Mesendoderm (in vitro differentiated cells): Measurements from ENCODE around the gene GSTA3.

Experiments
- DNase-seq: peaks from one replicate; pipeline ENCODE4 v3.0.0; 2013
- H2AK5ac ChIP-seq: 2 replicates; pipeline ENCODE4 v1.6.1; 2013; ENCODE audit warnings: low read length, inconsistent platforms
- H2BK120ac ChIP-seq: 2 replicates; pipeline ENCODE4 v1.6.1; 2013; ENCODE audit warnings: low read depth, mild to moderate bottlenecking, low read length, moderate library complexity, mixed read lengths
- H2BK15ac ChIP-seq: replicated peaks from 2 replicates; pipeline ENCODE4 v1.6.1; 2013; ENCODE audit warnings: low read depth, mild to moderate bottlenecking, moderate library complexity
- H2BK5ac ChIP-seq: 2 replicates; pipeline ENCODE4 v1.6.1; 2013; ENCODE audit warnings: low read length, inconsistent platforms
- H3K18ac ChIP-seq: 2 replicates; pipeline ENCODE4 v1.6.1; 2013; ENCODE audit warnings: mild to moderate bottlenecking, low read length, mixed read lengths
- H3K23ac ChIP-seq: one replicate; pipeline ENCODE4 v1.6.1; 2013; ENCODE audit warnings: low read length
- H3K27ac ChIP-seq: 2 replicates; pipeline ENCODE4 v1.5.1; 2013; ENCODE audit warnings: low read depth, mild to moderate bottlenecking, inconsistent platforms, low read length, moderate library complexity
- H3K27me3 ChIP-seq: 2 replicates; pipeline ENCODE4 v1.6.1; 2013; ENCODE audit warnings: low read length, control low read depth, mild to moderate bottlenecking, inconsistent platforms; ENCODE audit not compliant: insufficient read depth, poor library complexity
- H3K36me3 ChIP-seq: 2 replicates; pipeline ENCODE4 v1.6.1; 2013; ENCODE audit warnings: low read length, inconsistent platforms; ENCODE audit not compliant: control insufficient read depth, insufficient read depth
- H3K4ac ChIP-seq: one replicate; pipeline ENCODE4 v1.6.1; 2013; ENCODE audit warnings: low read depth, mild to moderate bottlenecking, low read length, moderate library complexity
- H3K4me1 ChIP-seq: 2 replicates; pipeline ENCODE4 v1.6.1; 2013; ENCODE audit warnings: low read depth, low read length, inconsistent platforms; ENCODE audit not compliant: control insufficient read depth
- H3K4me2 ChIP-seq: 2 replicates; pipeline ENCODE4 v1.6.1; 2013; ENCODE audit warnings: low read length
- H3K4me3 ChIP-seq: 2 replicates; pipeline ENCODE4 v1.5.1; 2013; ENCODE audit warnings: mild to moderate bottlenecking, low read length
- H3K56ac ChIP-seq: one replicate; pipeline ENCODE4 v1.6.1; 2013; ENCODE audit warnings: low read length
- H3K79me1 ChIP-seq: 2 replicates; pipeline ENCODE4 v1.6.1; 2013; ENCODE audit warnings: low read length, inconsistent platforms
- H3K79me2 ChIP-seq: 2 replicates; pipeline ENCODE4 v1.6.1; 2013; ENCODE audit warnings: mild to moderate bottlenecking, low read length; ENCODE audit not compliant: control insufficient read depth, insufficient read depth
- H3K9ac ChIP-seq: 2 replicates; pipeline ENCODE4 v1.6.1; 2013; ENCODE audit warnings: low read length, inconsistent platforms
- H4K5ac ChIP-seq: one replicate; pipeline ENCODE4 v1.6.1; 2013; ENCODE audit warnings: low read length
- H4K8ac ChIP-seq: one replicate; pipeline ENCODE4 v1.6.1; 2013; ENCODE audit warnings: low read depth, mild to moderate bottlenecking, control low read depth, low read length, moderate library complexity
- WGBS: extraction: QIAGEN DNeasy Blood & Tissue Kit; methylation state at CpG from one replicate; pipeline ENCODE4 v1.1.7; 2013; ENCODE audit warnings: low lambda C conversion rate, missing lambda C conversion rate; ENCODE audit not compliant: insufficient coverage; ENCODE audit errors: extremely low coverage; 5-methylcytosine and 5-hydroxymethylcytosine counted together

Gene GSTA3

GRCh38 chr6:52849137-52849536, 60.4 kb downstream of the GSTA3 start:
- Histone ChIP-seq H3K79me2 (no peaks in the 10 kb centered on the region), H3K9ac (no peak overlapping the region), H3K4ac (no peak overlapping the region), H3K79me1 (no peaks in the 10 kb centered on the region), H4K5ac (no peak overlapping the region), H3K27ac (no peak overlapping the region), H3K56ac (no peak overlapping the region), H4K8ac (no peak overlapping the region), H3K36me3 (no peaks in the 10 kb centered on the region), H3K18ac (no peak overlapping the region), H3K27me3 (no peaks in the 10 kb centered on the region), H3K4me3 (no peak overlapping the region), H2BK120ac (no peak overlapping the region), H3K23ac (no peak overlapping the region), H2BK15ac (no peak overlapping the region), H2BK5ac (no peak overlapping the region), H3K4me1 (no peaks in the 10 kb centered on the region), H2AK5ac (no peak overlapping the region), H3K4me2 (no peak overlapping the region)
- no peak for DNase-seq
- no CpG with 5 or more reads among the region's 4 CpGs for WGBS
